Muscle layer of duodenum (tissue), 2 donors: ENCODE data around the gene SBF2.

ENCODE experiments used
- H3K27ac ChIP-seq: one replicate; pipeline ENCODE4 v1.7.0; 2013; ENCODE audit warnings: mild to moderate bottlenecking, low read length
- H3K27me3 ChIP-seq: one replicate; pipeline ENCODE4 v1.7.0; 2013; ENCODE audit warnings: low read depth, mild to moderate bottlenecking, control low read depth, low read length
- H3K36me3 ChIP-seq, 2 donors: one replicate each; pipeline ENCODE4 v1.7.0; 2013; ENCODE audit warnings: low read length in 2 of 2, control low read depth in 1 of 2, mild to moderate bottlenecking in 1 of 2; ENCODE audit not compliant: insufficient read depth in 2 of 2, control insufficient read depth in 1 of 2
- H3K4me1 ChIP-seq, 2 donors: one replicate each; pipeline ENCODE4 v1.7.0; 2013; ENCODE audit warnings: low read length in 2 of 2, mild to moderate bottlenecking in 2 of 2, control low read depth in 1 of 2, moderate library complexity in 1 of 2; ENCODE audit not compliant: insufficient read depth in 2 of 2, control insufficient read depth in 1 of 2
- H3K4me3 ChIP-seq, 2 donors: one replicate each; pipeline ENCODE4 v1.7.0; 2013; ENCODE audit warnings: low read length in 2 of 2, low read depth in 1 of 2, mild to moderate bottlenecking in 1 of 2
- H3K9me3 ChIP-seq, 2 donors: one replicate each; pipeline ENCODE4 v1.7.0; 2013; ENCODE audit warnings: low read length in 2 of 2, control low read depth in 1 of 2, mild to moderate bottlenecking in 1 of 2; ENCODE audit not compliant: control insufficient read depth in 1 of 2
- donor health status: healthy.

Gene SBF2

DNA sequence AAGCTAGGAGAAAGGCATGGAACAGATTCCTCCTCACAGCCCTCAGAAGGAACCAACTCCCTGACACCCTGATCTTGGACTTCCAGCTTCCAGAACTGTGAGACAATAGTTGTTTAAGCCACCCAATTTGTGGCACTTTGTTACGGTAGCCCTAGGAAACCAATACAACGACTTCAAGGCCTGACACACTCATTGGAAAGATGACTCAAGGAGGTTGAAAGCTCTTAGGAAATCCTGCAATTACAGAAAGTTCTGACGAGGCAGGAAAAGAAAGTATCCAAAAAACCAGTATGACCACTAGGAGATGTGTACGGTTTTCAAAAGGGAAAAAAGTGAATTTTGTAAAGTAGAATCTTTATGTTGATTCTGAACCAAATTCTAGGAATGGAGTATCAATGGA lies 468.7 kb downstream of the SBF2 start:
- Histone ChIP-seq H3K36me3 (no peaks in the 10 kb centered on the region), H3K27ac (no peak overlapping the region), H3K27me3 (no peaks in the 10 kb centered on the region), H3K4me3 (no peak overlapping the region), H3K4me1 (no peaks in the 10 kb centered on the region), H3K9me3 (no peaks in the 10 kb centered on the region)

DNA sequence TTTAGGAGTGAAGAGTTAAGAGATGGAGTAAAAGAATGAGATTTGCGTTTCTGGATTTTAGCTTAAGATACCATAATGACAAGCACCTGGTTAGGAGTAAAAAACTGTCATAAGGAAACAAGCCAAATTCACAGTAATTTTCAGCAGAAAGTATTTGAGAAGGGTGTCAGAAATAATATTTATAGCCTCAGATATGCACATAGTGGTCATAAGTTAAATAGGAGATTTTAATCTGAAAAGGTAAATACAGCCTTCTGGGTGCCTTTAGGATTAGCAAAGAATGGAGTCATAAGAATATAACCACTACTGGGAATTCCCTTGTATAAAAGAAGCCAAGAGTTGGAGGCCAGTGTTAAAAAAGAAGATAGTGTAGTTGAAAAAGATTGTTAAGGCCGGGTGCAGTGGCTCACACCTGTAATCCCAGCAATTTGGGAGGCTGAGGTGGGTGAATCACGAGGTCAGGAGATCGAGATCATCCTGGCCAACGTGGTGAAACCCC lies 470.1 kb downstream of the SBF2 start:
- no peak overlapping the region for H3K4me3 ChIP-seq

DNA sequence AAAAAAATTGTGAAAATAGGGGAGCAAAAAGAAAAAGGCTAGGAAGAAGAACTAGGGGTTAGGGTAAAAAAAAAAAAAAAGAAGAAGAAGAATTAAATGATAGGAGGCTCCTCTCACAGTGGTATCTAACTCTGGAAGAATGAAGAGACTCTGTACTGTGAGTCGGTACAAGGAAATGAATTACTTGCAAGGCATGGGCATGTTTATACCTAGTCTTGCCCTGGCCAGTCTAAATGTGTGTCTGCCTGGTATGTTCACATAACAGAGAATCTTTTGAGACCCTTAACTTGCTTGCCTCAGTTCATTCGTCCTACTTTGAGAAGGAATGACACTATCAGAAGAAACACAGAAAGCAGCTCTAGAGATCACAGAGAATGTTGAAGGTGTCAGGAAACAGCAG lies 470.6 kb downstream of the SBF2 start:
- H3K4me3 ChIP-seq, result no peak overlapping the region
- H3K27ac ChIP-seq, result no peak overlapping the region
- H3K4me1 ChIP-seq, result no peaks in the 10 kb centered on the region

More for the DNA sequence above, 470.1 kb downstream of the SBF2 start:
- H3K9me3 ChIP-seq, result no peaks in the 10 kb centered on the region
- no peaks in the 10 kb centered on the region for H3K27me3 ChIP-seq
- H3K27ac ChIP-seq, result no peak overlapping the region
- H3K4me1 ChIP-seq, result no peaks in the 10 kb centered on the region
- no peaks in the 10 kb centered on the region for H3K36me3 ChIP-seq

DNA sequence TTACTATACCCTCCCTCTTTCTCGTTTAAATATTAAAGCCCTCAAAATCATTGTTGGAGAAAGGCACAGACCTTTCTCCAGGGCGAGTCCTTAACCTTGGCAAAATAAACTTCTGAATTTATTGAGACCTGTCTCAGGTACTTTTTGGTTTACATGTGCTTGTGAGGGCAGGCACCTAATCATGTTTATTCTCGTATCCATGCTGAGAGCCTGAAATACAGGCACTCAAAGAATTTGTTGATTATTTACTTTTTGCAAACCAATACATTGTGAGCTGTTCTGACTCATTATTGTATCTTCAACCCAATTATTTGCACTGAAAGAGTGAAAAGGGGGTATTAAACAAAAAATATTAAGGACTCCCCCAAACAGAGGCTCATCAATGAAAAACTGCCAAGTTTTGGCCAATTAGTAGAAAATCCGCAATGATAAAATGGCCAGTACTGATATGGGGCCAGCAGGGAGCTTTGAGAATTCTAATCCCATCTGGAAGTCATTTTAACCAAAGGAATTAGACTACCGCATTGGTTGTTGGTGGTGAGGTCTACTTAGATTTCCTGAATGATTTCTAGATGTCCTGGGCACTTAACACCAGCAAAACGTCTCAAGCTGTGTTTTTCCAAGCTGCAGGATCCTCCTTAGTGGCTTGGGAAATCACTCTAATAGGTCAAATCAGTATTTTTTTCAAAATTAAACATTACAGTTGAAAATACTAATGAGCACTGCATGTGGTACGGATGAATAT lies 472.8 kb downstream of the SBF2 start:
- Histone ChIP-seq H3K27me3 (no peaks in the 10 kb centered on the region), H3K27ac (no peak overlapping the region), H3K36me3 (no peaks in the 10 kb centered on the region), H3K9me3 (no peaks in the 10 kb centered on the region), H3K4me1 (no peaks in the 10 kb centered on the region), H3K4me3 (no peak overlapping the region)

More for the DNA sequence above, 470.6 kb downstream of the SBF2 start:
- H3K9me3 ChIP-seq, result no peaks in the 10 kb centered on the region
- H3K27me3 ChIP-seq, result no peaks in the 10 kb centered on the region
- H3K36me3 ChIP-seq, result no peaks in the 10 kb centered on the region

DNA sequence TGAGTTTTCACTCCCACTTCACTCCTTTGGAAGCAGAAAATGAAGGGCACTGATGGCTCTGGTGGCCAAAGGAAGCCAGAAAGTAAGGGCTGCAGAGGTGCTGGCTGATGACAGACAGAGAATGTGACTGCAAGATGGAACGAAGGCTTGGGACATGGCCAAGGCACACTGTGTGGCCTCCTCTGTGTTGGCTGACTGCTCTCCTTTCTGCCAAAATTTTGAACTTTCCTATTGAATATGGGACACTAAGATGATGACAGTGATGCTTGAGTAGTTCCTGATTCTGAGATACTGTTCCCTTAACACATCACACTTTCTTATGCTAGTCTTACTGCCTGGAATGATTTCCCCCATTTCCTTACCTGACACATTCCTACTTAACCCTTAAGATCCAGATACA lies 473.8 kb downstream of the SBF2 start:
- Histone ChIP-seq H3K9me3 (no peaks in the 10 kb centered on the region), H3K27ac (no peak overlapping the region), H3K36me3 (no peaks in the 10 kb centered on the region), H3K4me1 (no peaks in the 10 kb centered on the region), H3K27me3 (no peaks in the 10 kb centered on the region), H3K4me3 (no peak overlapping the region)

DNA sequence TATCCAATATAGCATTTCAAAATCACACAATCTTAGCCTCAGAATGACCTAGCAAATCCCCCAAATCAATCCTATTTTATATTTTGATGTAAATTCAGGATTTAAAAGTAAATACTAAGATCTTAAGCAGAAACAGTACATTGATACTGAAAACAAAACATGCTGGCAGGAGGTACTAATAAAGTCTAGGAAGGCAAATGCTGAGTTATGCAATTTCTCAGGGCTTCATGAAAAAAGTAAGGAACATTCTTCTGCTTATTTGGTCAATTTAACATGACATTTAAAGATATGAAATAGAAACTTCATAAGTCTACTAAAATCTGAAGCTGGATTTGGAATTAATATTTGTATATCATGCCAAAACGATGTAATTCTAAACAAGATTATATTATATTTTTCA lies 476.8 kb downstream of the SBF2 start:
- Histone ChIP-seq H3K27me3 (no peaks in the 10 kb centered on the region), H3K4me1 (no peaks in the 10 kb centered on the region), H3K9me3 (no peaks in the 10 kb centered on the region), H3K4me3 (no peak overlapping the region), H3K27ac (no peak overlapping the region), H3K36me3 (peaks cover 0 to 5% of the 10 kb centered on the region in 2 donors)

DNA sequence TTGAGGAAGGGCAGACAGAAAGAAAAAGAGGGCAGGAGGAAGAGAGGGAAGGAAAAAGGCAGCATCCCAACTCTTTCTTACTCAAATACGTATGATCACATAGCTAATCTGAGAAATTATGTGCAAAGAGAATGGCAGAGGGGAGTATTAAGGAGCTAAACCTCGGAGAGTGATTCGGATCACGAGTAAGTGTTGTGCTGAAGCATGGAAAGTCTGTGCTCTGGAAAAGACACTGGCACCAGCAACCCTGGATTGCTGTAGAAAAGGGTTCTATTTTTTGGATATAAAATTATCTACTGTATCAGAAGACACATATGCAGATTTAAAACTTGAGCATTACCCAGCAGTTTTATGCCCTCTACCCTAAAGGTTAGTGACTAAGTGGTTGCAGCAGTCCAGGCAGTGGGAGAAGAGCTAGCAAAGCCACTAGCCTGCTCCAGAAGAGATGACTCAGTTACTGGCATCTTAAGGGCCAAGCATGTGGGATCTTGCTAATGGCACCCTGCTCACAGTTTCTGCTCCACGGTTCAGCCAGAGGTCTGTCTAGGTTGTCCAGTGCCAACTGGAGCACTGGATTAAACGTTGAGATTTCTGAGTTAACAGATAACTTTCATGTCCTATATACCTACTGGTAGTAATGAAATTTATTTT lies 478.4 kb downstream of the SBF2 start:
- H3K27ac ChIP-seq, result no peak overlapping the region
- no peak overlapping the region for H3K4me3 ChIP-seq
- H3K9me3 ChIP-seq, result no peaks in the 10 kb centered on the region
- H3K27me3 ChIP-seq, result no peaks in the 10 kb centered on the region
- H3K36me3 ChIP-seq, result peaks cover 4 to 17% of the 10 kb centered on the region in 2 donors
- H3K4me1 ChIP-seq, result no peaks in the 10 kb centered on the region

DNA sequence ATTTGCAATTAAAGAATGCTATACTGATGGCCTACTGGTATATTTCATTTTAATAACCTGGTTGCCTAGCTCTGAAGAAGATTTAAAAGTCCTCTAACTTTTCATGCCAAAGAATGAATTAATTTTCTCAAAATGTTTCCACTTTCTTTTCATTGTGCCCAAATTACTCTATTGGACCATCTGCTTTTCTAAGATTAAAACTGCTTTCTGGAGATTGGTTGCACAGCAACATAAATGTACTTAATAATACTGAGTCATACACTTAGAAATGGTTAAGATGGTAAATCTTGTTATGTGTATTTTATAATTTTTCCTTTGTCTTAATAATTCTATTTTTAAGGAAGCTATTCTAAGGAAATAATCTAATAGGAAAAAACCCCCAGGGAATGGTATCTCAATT lies 479.9 kb downstream of the SBF2 start:
- H3K4me3 ChIP-seq, result no peak overlapping the region
- no peak overlapping the region for H3K27ac ChIP-seq
- H3K4me1 ChIP-seq, result no peaks in the 10 kb centered on the region
- H3K27me3 ChIP-seq, result no peaks in the 10 kb centered on the region
- peaks cover 4 to 17% of the 10 kb centered on the region in 2 donors for H3K36me3 ChIP-seq
- no peaks in the 10 kb centered on the region for H3K9me3 ChIP-seq

DNA sequence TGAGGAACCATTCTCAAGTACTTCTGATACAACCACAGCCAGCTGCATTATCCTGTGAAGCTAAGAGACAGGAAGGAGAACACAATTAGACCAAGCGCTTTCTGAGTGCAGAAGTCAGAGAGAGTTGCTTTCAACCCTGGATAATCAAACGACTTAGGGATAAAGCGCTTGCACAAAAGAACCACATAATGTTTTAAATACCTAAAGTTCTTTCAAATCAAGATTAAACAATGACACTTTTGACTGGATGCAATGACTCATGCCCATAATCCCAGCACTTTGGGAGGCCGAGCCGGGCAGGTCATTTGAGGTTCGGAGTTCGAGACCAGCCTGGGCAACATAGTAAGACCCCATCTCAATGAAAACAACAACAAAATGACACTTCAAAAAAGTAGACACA lies 485.1 kb downstream of the SBF2 start:
- Histone ChIP-seq H3K4me1 (peaks cover under 1 to 2% of the 10 kb centered on the region in 2 donors), H3K27ac (no peak overlapping the region), H3K9me3 (no peaks in the 10 kb centered on the region), H3K4me3 (no peak overlapping the region), H3K36me3 (peaks cover 21 to 31% of the 10 kb centered on the region in 2 donors), H3K27me3 (no peaks in the 10 kb centered on the region)

DNA sequence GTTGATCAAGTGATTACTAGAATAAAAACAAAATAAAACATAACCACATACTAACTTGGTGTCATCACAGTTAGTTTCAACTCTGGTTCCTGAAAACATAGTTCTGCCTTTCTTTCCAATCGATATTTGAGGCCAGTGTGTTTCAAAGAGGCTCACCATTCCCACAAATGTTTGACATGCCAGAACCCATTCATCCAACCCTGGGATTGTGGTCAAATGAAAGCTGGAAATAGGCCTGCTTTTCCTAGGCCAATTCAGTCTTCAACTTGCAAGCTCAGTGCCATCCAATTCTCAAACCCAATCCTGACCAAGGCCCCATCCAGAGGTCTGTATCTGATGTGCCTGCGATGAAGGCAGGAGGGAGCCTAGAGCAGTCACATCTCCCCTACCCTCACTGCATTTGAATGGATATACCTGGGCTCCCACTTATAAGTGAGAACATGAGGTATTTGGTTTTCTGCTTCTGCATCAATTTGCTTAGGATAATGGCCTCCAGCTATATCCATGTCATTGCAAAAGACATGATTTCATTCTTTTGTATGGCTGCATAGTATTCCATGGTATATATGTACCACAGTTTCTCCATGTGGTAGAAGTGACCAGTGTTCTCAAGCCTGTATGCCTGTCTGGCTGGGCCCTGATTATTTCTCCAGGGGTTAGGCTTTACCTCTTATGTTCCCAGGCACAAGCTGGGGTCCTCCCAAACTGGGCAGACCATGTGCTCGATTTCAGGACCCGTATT lies 486.9 kb downstream of the SBF2 start:
- H3K9me3 ChIP-seq, result no peaks in the 10 kb centered on the region
- H3K27ac ChIP-seq, result no peak overlapping the region
- H3K36me3 ChIP-seq, result peaks cover 21 to 25% of the 10 kb centered on the region in 2 donors
- peaks cover 8 to 20% of the 10 kb centered on the region in 2 donors for H3K4me1 ChIP-seq
- no peak overlapping the region for H3K4me3 ChIP-seq
- no peaks in the 10 kb centered on the region for H3K27me3 ChIP-seq

DNA sequence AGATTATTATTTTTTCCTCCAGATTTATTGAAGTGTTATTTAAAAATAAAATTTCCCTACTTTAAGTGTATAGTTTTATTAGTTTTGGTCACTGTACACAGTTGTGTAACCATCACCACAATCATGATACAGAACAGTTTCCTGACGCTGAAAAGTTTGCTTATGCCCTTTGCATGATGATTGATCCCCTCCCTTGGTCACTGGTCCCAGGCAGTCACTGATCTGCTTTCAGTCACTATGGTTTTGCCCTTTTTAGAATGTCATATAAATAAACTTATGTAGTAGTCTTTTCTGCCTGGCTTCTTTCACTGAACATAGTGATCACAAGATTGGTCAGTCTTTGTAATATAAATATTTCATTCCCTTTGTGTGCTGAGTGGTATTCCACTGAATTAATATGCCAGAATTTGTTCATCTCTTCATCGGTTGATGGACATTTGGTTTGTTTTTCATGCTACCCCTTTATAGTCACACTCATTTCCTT lies 489.6 kb downstream of the SBF2 start:
- H3K27ac ChIP-seq, result peak overlapping the region; percentile 68
- no peaks in the 10 kb centered on the region for H3K27me3 ChIP-seq
- H3K4me1 ChIP-seq, result peaks cover 8 to 21% of the 10 kb centered on the region in 2 donors
- peaks cover 14 to 17% of the 10 kb centered on the region in 2 donors for H3K36me3 ChIP-seq
- no peaks in the 10 kb centered on the region for H3K9me3 ChIP-seq
- no peak overlapping the region for H3K4me3 ChIP-seq
